GM18519 (cell line): ENCODE results near the gene FILIP1L.
"Not testable (repeated sequence)": the region's sequence is repeated elsewhere in the genome, so short reads cannot be mapped to it uniquely, and the experiment has no call there.

ENCODE experiments used
- ATAC-seq: cut with Tn5 transposase; IDR thresholded peaks from one replicate; pipeline ENCODE4 v1.9.1; 2021; ENCODE audit warnings: mild to moderate bottlenecking, moderate library complexity; ENCODE audit not compliant: unreplicated experiment, low FRiP score

The FILIP1L gene

DNA sequence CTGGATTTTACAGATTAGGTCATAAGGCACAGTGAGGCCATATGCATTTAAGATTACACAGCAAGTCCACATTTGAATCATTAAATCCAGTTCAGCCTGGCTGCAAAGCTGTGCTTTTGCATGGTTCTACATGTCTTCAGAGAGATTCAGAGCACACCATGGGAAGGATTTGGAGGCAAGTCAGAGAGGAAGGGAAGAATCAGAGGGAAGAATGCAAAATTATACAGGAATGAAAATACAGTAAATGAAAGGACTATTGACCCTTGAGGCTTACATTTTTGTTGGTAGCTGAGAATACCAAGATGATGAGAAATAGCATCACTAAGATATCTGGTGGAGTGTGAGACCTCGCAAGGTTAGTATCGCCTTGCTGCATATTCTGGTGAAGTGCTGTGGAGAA is 13.9 kb downstream of the FILIP1L start:
- ATAC-seq: no peak

DNA sequence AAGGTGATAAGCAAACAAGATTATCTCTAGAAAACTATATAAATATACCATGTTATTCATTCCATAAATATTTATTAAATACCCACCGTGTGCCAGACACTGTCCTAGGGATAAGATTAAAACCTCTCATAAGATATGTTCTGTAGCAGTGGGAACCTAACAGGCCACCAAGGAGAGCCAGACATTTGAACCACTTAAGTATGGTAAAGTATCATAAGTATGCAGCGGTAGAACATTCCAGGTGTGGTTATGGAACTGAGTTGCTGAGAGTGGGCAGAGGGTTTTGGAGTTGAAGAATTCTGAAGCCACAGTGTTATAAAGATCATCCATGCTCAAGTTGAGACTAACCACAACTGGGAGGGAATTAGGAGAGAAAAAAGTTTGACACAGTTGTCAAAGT is 14.7 kb downstream of the FILIP1L start:
- ATAC-seq: no peak

- ATAC-seq: no peak
Measured at GRCh38 chr3:100098784-100099070, 15.6 kb downstream of the FILIP1L start.

DNA sequence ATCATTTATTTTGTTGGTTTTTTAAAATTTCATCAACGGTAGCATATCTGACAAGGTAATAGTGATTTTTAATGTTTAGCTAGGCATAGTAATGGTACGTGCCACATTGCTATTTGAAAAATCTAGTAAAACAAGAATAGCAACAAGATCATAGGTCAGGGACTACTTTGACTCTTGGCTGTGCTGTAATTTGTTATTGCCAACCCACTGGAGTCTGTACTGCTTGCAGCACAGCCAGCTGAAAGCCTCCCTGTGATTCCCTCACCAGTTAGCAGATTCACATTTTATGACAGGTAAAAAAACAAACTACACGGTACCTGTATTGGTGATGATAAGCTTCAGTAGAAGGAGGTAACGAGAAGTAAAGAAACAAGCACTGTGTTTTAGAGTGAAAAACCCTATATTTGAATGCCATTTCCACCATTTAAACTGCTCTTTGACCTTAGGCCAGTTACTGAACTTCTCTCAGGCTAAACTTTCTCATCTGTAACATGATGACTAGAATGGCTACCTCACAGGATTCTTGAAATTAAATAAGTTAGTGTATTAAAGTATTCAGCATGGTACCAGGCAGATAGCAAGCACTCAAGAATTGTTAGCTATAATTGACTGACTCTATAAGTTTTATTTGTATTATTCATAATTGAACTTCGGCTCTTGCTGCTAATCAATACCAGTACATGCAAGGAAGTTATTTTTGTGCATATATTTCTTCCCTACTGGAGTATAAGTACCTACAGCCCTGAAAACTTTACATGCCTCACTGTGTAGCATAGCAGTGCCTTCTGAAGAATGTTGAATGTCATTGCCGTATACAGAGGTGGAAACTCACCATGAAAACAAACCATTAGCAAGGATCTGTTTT is 16.1 kb downstream of the FILIP1L start:
- no peak for ATAC-seq

- no peak for ATAC-seq
Measured at GRCh38 chr3:100096866-100097265, 17.4 kb downstream of the FILIP1L start.

DNA sequence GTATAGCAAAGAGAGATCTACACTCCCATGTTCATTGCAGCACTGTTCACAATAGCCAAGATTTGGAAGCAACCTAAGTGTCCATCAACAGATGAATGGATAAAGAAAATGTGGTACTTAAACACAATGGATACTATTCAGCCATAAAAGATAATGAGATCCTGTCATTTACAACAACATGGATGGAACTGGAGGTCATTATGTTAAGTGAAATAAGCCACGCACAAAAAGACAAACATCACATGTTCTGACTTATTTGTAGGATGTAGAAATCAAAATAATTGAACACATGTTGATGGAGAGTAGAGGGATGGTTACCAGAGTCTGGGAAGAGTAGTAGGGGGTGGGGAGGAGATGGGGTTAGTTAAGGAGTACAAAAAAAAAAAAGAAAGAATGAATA is 18.0 kb downstream of the FILIP1L start:
- not testable (repeated sequence) for ATAC-seq

DNA sequence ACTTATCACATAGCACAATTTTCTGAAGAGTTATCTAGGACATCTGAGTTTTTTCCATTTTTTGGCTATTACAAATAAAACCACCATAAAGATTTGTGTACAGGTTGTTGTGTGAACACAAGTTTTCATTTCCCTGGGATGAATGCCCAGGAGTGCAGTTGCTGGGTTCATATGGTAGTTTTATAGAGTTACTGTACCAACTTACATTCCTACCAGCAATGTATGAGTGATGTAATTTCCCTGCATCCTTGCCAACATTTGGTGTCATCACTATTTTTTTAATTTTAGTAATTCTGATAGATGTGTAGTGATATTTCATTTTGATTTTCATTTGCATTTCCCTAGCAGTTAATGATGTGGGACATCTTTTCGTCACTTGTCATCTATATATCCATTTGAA is 20.5 kb downstream of the FILIP1L start:
- ATAC-seq: no peak

DNA sequence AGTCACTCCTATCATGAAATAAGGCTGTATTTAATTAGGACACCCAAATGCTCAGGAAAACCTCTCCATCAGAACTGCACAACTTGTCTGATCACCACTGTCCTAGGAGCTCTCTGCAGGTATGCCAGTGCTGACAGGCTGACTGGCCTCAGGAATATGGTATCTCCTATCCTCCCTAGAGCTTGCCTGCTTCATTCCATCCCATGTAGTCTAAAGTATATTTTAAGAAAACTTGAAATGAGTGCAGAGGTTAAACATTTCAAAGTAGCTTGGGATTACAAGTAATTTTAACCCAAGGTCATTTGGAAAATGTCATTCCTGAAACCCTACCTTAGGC is 23.7 kb downstream of the FILIP1L start:
- ATAC-seq: no peak

GRCh38 chr3:100089812-100090668 is 24.3 kb downstream of the FILIP1L start:
- peak; percentile 46 for ATAC-seq

DNA sequence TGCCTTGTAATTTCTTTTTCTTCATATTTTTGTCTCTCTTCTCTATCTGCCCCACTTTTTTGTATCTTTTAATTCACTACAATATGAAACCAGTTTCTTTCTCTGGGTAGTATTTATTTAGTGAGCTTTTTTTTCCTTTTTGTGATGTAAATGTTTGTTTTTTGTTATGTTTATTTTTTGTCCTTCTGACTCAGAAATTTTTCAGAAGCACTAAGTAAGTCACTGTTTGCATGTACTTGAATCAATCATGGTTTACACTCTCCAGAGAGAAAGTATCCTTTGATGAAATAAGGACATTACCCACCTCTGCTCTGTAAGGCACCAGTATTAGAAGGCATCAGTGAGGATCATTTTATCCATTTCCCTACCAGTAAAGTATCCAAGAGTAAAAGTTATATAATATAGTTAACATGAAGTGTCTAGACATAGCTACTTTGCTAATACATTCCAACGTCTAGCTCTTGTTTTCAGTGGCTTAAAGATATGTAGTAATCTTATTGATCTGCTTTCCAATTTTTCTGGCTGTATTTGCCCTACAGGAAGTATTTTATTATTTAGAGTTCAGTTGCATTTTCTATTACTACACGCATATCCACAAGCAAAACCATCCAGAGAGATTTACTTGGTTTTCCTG is 25.4 kb downstream of the FILIP1L start:
- no peak for ATAC-seq

GRCh38 chr3:100087198-100087597 is 27.1 kb downstream of the FILIP1L start:
- ATAC-seq: peak; percentile 91

DNA sequence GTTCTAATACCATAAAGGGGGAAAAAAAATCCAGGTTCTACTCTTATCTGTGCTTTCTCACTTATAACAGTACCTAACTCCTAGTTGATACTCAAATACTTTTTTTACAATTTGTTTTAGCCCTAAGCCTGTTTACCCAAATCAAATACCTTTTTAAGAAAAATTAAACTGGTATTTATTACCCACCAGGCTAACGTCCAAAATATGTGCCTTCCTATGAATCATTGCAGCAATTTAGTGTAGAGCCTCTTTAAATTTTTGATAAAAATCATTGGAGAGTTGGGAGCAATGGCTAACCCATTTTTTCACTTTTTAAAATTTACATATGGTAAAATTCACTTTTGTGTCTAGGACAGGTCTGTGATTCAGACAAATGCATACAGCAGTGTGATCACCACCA is 27.9 kb downstream of the FILIP1L start:
- ATAC-seq: no peak

GRCh38 chr3:100084100-100084806 is 30.0 kb downstream of the FILIP1L start:
- no peak for ATAC-seq

GRCh38 chr3:100083209-100083608 is 31.1 kb downstream of the FILIP1L start:
- ATAC-seq: no peak

DNA sequence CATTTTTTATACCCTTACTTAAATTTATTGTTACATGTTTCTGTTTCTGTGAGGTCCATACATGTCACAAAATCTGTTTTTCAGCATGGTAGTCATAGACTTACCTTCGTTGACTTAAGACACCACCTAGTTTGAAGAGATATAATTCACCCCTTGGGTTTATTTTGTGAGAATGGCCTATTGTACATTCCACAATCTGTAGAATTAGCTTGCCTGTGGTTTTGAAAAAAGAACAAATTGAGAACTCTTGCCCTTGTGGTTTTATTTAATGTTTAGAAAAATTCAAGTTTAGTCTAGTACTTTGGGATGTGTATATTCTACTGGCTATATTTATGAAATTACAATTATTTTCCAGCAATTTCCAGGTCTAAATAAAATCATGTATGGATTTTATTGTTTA is 31.6 kb downstream of the FILIP1L start:
- no peak for ATAC-seq

DNA sequence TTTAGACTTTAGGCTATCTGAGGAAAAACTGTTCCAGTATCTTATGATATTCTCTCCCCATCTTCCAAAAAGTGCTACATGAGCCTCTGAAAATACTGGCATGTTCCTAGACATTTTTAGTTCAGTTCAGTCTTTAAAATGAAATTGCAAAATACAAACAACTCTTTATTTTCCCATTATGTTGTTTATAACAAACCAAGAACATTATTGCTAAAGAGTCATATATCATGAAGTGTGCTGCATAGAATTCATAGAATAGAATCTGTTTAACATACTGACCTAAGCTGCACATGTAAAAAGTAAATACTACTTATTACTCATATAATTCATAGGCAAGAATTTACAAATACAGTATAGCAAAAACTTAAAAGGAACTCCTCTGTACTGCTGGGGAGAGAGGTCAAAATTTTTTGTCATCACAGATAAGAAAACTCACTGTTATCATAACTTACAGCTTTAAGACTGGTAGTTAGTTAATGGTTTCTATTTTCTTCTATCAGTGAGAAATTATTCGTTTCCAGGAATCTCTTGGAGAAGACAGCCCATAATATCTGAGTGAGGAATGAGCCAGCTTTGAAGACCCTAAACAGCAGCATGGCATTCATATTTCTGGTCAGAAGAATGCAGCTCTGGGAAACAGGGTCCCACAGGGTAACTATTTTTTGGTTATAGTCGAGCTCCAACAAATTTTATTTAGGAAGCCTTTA is 32.2 kb downstream of the FILIP1L start:
- ATAC-seq: no peak

DNA sequence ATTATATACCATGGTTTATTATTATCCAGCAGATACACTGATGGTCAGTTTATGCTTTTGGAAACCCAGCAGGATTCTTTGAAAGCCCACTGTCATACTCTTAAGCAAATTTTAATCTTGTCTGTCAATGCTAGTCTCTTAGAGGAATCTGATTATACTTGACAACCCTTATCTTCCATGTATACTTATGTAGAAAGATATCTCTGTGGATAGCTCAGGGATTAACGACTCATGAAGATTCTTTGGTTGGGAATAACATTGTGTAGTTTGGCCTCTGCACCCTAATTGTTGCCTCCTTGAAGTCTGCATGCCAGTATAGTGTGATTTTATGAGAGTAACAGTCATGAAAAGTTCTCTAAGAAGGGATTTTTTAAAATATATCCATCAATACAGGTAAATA is 33.0 kb downstream of the FILIP1L start:
- ATAC-seq: no peak

GRCh38 chr3:100080573-100080972 is 33.7 kb downstream of the FILIP1L start:
- ATAC-seq: no peak

DNA sequence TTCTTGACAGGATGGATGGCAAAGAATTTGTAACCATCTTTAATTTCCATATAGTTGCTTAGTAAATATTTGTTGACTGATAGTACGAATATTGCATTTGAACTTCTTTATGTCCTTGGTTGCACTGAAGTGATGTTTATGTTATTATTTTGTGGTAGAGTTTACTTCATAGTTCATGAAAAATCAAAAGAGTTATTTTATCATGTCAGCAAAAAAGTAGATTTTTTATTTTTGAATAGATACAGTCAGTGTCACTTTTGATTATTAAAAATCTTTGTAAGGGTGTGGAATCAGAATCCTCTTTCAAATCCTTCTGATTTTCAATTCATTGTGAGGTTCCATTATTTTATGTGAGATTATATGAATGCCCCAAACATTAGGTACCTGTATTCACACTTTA is 35.0 kb downstream of the FILIP1L start:
- no peak for ATAC-seq
